ENCODE data around the gene CNNM3. TPM values are rescaled to one million over a fixed set of nuclear protein-coding genes. Genes with fewer than 3 reads are reported as not detected.

The CNNM3 gene
- total RNA-seq, 2 experiments from 2014 or later, result 28.0 to 30.5 TPM

DNA sequence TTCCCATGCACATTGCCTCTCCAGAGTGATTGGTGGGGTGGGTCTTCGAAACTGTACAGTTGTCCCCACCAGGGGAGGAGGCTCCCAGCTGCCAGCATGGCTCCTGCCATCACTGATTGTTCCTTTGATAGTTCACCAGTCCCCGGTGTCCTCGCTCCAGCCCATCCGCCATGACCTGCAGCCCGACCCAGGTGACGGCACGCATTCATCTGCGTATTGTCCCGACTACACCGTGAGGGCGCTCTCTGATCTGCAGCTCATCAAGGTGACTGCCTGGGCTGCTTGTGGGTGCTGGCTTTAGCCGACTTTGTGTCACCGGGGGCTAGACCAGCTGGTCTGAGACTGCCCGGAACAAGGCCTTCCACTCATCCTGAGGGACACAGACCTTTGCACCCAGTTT is 12.4 kb downstream of the CNNM3 start:
- no peak overlapping the region for H3K4me3 Mint-ChIP-seq

DNA sequence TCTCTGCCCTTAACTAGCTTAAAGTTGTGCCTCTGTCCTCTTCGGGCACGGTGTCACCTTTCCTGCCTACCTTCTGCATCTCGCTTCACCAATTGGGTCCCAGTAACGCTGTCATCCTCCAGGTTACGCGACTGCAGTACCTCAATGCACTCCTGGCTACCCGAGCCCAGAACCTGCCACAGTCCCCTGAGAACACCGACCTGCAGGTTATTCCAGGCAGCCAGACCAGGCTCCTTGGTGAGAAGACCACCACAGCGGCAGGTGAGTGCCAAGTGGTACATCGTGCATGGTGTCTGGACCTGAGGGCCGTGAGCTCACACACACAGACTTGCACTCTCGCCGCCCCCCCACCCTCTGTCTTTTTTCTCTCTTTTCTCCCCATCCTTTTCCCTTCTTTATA is 12.8 kb downstream of the CNNM3 start:
- H3K27ac Mint-ChIP-seq, result no peak overlapping the region
- H3K9me3 Mint-ChIP-seq (ENCODE audit: low read depth), result no peaks in the 10 kb centered on the region
- H3K36me3 Mint-ChIP-seq, result peaks cover 21% of the 10 kb centered on the region
- no peaks in the 10 kb centered on the region for H3K4me1 Mint-ChIP-seq
- no peak for ATAC-seq
- no peak for DNase-seq
- CTCF ChIA-PET, result interaction anchor here (1.5 kb wide), 1 partner anchor 122 kb away, joined by 4 read pairs; no protein-coding TSS in a partner anchor
- no peaks in the 10 kb centered on the region for H3K27me3 Mint-ChIP-seq
- no peak overlapping the region for H3K4me3 Mint-ChIP-seq

More for the DNA sequence above, 12.4 kb downstream of the CNNM3 start:
- CTCF ChIA-PET, result interaction anchor here (1.5 kb wide), 1 partner anchor 123 kb away, joined by 4 read pairs; no protein-coding TSS in a partner anchor
- peaks cover 19% of the 10 kb centered on the region for H3K36me3 Mint-ChIP-seq
- H3K4me1 Mint-ChIP-seq, result no peaks in the 10 kb centered on the region
- H3K27me3 Mint-ChIP-seq, result no peaks in the 10 kb centered on the region
- H3K9me3 Mint-ChIP-seq (ENCODE audit: low read depth), result no peaks in the 10 kb centered on the region
- ATAC-seq (no peak), DNase-seq (no peak)
- H3K27ac Mint-ChIP-seq, result no peak overlapping the region

DNA sequence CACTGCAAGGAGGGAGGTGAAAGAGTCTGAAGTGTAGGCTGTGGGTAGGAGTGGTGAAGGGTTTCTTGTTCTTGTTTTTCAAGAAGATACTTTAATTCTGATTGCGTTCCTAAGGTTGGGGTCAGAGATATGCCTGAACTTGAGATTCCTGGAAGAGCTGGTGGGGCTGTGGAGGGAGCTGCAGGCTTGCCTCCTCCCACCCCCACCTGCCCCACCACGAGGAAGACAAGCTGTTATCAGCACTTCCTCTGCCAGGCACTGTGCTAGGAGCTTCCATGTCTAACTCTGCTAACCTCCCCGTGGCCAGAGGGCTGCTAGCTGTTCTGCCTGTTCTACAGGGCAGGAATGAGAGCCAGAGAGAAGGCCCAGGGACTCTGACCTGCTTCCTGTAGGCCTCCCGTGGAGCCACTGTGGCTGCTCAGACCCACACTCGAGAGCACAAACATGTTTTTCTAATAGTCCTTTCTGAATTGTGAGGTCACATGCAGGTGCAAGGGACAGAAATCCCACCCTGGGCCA is 14.0 kb downstream of the CNNM3 start:
- Mint-ChIP-seq H3K4me3 (no peak overlapping the region), H3K27me3 (no peaks in the 10 kb centered on the region), H3K4me1 (no peaks in the 10 kb centered on the region), H3K9me3 (ENCODE audit: low read depth) (no peaks in the 10 kb centered on the region), H3K36me3 (peaks cover 25% of the 10 kb centered on the region), H3K27ac (peak overlapping the region; percentile 30)
- DNase-seq (no peak), ATAC-seq (no peak)
- CTCF ChIA-PET, result no interaction called here

DNA sequence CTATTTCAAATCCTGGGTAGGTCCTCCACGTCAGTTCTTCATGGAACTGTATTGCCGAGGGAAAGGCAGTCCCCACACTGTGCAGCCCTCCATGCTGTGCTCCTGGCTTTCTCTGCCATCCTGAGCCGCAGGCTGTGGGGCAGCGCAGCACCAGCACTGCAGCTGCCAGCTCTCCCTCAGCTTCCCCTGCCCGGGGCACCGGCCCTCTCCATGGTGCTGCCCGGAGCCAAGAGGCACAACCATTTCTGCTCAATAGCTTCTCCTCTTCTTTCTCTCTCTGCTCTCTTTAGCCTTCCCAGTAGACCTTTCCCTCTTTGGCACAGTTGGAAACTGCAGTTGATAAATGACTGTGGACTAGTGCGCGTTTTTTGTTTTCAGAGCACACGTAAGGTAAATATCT is 15.6 kb downstream of the CNNM3 start:
- Mint-ChIP-seq H3K36me3 (peaks cover 27% of the 10 kb centered on the region), H3K9me3 (ENCODE audit: low read depth) (no peaks in the 10 kb centered on the region), H3K4me3 (no peak overlapping the region), H3K27me3 (no peaks in the 10 kb centered on the region), H3K4me1 (no peaks in the 10 kb centered on the region), H3K27ac (no peak overlapping the region)
- ATAC-seq (no peak), DNase-seq (no peak)
- CTCF ChIA-PET, result no interaction called here

DNA sequence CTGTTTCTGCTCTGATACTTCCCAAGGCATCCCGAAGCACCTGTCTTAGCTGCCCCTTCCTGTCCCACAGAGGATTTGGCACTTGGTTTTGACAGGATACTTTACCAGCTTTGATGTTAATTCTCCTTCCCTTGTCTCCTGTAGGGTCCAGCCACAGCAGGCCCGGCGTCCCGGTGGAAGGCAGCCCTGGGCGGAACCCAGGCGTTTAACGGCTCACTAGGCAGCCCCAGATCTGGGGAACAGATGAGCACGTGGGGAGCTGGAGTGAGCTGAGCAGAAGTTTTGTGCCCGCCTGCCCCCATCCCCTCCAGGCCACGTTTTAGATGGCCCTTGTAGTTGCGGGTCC is 16.3 kb downstream of the CNNM3 start:
- H3K4me1 Mint-ChIP-seq, result no peaks in the 10 kb centered on the region
- H3K9me3 Mint-ChIP-seq (ENCODE audit: low read depth), result no peaks in the 10 kb centered on the region
- no peak for DNase-seq
- no peak overlapping the region for H3K27ac Mint-ChIP-seq
- no peak overlapping the region for H3K4me3 Mint-ChIP-seq
- CTCF ChIA-PET, result interaction anchor here (0.6 kb wide), 1 partner anchor 559 kb away, joined by 3 read pairs; no protein-coding TSS in a partner anchor
- H3K36me3 Mint-ChIP-seq, result peaks cover 28% of the 10 kb centered on the region
- H3K27me3 Mint-ChIP-seq, result no peaks in the 10 kb centered on the region
- no peak for ATAC-seq

DNA sequence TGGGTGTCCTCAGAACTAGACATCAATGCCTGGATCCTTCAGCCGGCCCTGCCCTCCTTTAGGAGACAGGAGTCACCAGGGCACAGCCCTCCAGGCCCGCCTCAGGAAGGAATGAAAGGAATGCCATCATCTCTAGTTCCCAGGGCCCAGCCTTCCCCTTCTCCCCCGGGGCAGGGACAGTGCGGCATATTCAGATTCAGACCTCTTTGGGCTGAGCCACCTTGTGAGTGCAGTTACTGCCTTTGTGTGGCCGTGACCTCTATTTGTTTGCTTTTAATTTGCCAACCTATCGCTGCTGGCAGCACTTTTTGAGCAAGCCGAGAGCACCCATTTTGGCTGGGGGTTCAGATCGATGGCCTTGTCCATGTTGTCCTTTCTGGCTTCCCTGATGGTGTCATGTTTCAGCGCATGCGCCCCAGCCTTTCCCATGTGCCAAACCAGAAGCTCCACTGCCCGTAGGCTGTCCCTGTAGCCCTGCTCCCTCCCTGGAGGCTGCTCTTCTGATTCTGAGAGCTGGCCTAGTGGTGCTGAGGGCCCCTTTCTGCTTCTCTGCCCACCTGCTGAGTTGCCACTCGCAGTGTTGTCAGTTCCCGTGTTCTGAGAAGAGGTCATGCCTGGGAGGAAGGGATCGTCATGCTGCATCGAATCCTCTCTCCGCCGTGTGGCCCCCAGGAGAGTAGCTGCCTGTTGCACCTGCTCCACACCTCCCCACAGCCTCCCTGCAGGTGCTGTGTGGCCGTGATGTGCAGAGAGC is 16.9 kb downstream of the CNNM3 start:
- no peaks in the 10 kb centered on the region for H3K27me3 Mint-ChIP-seq
- H3K9me3 Mint-ChIP-seq (ENCODE audit: low read depth), result no peaks in the 10 kb centered on the region
- no peaks in the 10 kb centered on the region for H3K4me1 Mint-ChIP-seq
- no peak overlapping the region for H3K27ac Mint-ChIP-seq
- no peak overlapping the region for H3K4me3 Mint-ChIP-seq
- CTCF ChIA-PET, result interaction anchor here (0.6 kb wide), 1 partner anchor 559 kb away, joined by 3 read pairs; no protein-coding TSS in a partner anchor
- DNase-seq (no peak), ATAC-seq (no peak)
- peaks cover 27% of the 10 kb centered on the region for H3K36me3 Mint-ChIP-seq

DNA sequence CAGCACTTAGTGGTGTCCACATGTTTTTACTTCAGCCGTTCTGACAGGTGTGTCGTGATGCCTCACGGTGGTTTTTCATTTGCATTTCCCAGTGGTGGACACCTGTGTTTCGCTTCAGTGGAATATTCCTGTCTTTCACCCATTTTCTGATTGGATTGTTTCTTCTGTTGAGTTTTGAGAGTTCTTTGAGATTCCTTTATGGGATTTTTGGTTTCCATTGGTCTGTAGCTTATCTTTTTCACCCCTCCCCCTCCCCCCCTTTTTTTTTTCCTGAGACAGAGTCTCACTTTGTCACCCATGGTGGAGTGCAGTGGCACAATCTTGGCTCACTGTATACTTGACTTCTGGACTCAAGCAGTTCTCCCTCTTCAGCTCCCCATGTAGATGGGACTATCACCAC is 19.8 kb downstream of the CNNM3 start:
- H3K9me3 Mint-ChIP-seq (ENCODE audit: low read depth), result no peaks in the 10 kb centered on the region
- peaks cover 16% of the 10 kb centered on the region for H3K4me1 Mint-ChIP-seq
- H3K27ac Mint-ChIP-seq, result no peak overlapping the region
- no peak overlapping the region for H3K4me3 Mint-ChIP-seq
- no peak for DNase-seq
- H3K27me3 Mint-ChIP-seq, result no peaks in the 10 kb centered on the region
- no peak for ATAC-seq
- CTCF ChIA-PET, result no interaction called here
- peaks cover 21% of the 10 kb centered on the region for H3K36me3 Mint-ChIP-seq

DNA sequence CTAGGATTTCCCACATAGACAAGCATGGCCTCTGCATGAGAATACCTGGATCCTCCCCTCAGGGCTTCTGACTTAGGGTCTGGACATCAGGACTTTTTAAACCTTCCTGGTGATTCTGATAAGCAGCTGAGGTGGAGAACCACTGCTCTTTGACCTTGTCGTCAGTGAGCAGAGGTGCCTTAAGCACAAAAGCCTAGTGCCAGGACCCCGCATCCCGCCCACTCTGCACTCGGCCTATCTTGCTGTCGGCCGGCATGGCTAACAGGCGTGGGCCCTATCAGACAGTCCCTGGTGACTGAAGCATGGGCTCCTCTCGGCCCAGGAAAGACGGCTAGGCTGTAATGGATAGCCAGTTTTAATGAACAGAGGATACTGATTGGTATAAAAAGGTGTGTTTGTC is 21.5 kb downstream of the CNNM3 start:
- H3K4me1 Mint-ChIP-seq, result peaks cover 18% of the 10 kb centered on the region
- no peak overlapping the region for H3K27ac Mint-ChIP-seq
- no peak for ATAC-seq
- no peak for DNase-seq
- CTCF ChIA-PET, result interaction anchor here (0.6 kb wide), 1 partner anchor 33 kb away, joined by 3 read pairs; no protein-coding TSS in a partner anchor
- no peaks in the 10 kb centered on the region for H3K27me3 Mint-ChIP-seq
- H3K4me3 Mint-ChIP-seq, result no peak overlapping the region
- H3K36me3 Mint-ChIP-seq, result peaks cover 19% of the 10 kb centered on the region
- H3K9me3 Mint-ChIP-seq (ENCODE audit: low read depth), result no peaks in the 10 kb centered on the region

DNA sequence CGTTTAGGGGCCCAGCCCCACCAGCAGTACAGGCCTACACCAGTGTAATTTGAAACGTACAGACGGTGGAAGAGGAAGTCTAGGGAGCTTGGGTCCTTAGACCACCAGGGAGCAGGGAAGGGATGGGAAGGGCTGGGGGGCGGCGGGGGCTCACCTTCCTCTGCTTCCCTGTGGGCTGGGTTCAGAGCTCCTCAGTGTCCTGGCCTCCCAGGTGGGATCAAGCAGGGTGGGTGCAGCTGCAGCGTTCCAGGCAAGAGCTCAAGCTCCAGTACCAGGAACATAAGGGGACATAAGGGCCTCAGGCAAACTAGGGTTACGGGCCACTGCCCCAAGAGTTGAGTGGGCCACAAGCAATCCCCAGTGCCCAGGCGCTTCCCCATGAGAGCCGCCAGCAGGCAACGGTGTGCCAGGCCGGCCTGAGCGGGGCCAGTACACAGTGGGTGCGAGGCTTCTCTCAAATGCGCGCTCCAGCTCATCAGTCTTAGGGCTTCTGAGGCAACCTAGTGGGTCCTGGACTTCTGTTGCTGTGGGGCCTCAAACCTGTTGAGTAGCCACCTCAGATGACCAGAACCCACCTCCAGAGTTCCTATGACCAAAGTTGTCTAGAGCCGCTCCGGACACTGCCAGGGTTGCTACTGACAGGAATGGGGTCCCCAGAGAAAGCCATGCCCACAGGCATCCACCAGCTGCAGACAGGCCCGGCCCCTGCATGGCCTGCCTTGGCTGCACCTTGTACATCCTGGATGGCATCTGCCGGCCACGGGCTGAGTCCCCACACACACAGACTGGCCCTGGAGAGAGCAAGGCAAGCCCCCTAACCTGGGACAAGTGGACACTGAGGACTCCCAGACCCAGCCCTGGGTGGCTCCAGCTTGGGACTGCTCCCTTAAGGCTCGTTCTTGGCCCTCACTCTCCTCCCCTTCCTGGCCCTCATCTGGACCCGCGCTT is 22.6 kb downstream of the CNNM3 start:
- Mint-ChIP-seq H3K27ac (peak overlapping the region; percentile 81), H3K4me1 (peaks cover 22% of the 10 kb centered on the region), H3K27me3 (no peaks in the 10 kb centered on the region), H3K4me3 (no peak overlapping the region), H3K36me3 (peaks cover 15% of the 10 kb centered on the region), H3K9me3 (ENCODE audit: low read depth) (no peaks in the 10 kb centered on the region)
- no peak for ATAC-seq
- no peak for DNase-seq
- CTCF ChIA-PET, result interaction anchor here (2.4 kb wide), 1 partner anchor 19 kb away, joined by 15 read pairs; the partner anchor contains the start of gene ANKRD39

DNA sequence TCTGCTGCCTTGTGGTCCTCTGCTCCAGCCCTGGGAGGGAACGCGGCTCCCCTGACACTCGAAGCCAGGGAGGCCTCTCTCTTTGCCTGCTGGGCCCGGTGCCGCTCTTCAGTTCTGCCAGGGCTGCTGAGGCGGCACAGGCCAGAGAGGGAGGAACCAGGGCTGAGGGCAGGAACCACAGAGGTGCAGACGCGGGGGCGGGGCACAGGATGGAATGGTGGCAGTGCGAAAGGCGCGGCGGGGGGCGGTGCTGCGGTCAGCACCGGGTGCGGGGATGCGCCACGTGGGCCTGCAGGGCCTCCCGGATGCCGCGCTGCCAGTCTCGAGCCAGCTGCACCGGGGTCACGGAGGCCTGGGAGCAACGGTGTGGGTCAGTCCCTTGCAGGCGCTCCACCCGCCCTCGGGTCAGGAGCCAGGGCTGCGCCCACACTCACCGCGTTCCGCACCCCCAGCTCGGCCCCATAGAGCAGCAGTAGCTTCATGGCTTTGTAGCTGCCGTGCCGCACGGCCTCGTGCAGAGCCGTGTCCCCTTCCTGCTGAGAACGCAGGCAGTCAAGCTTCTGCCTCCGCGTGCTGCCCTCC is 23.3 kb downstream of the CNNM3 start:
- Mint-ChIP-seq H3K9me3 (ENCODE audit: low read depth) (no peaks in the 10 kb centered on the region), H3K4me3 (no peak overlapping the region), H3K4me1 (peaks cover 22% of the 10 kb centered on the region), H3K27me3 (no peaks in the 10 kb centered on the region), H3K36me3 (peaks cover 15% of the 10 kb centered on the region), H3K27ac (peak overlapping the region; percentile 81)
- DNase-seq (peak; percentile 88), ATAC-seq (peak; percentile 91)
- CTCF ChIA-PET, result interaction anchor here (0.7 to 2.4 kb wide), 4 partner anchors 18 to 117 kb away, joined by 3 to 15 read pairs (median 3); partner anchors contain the start of gene ANKRD39

DNA sequence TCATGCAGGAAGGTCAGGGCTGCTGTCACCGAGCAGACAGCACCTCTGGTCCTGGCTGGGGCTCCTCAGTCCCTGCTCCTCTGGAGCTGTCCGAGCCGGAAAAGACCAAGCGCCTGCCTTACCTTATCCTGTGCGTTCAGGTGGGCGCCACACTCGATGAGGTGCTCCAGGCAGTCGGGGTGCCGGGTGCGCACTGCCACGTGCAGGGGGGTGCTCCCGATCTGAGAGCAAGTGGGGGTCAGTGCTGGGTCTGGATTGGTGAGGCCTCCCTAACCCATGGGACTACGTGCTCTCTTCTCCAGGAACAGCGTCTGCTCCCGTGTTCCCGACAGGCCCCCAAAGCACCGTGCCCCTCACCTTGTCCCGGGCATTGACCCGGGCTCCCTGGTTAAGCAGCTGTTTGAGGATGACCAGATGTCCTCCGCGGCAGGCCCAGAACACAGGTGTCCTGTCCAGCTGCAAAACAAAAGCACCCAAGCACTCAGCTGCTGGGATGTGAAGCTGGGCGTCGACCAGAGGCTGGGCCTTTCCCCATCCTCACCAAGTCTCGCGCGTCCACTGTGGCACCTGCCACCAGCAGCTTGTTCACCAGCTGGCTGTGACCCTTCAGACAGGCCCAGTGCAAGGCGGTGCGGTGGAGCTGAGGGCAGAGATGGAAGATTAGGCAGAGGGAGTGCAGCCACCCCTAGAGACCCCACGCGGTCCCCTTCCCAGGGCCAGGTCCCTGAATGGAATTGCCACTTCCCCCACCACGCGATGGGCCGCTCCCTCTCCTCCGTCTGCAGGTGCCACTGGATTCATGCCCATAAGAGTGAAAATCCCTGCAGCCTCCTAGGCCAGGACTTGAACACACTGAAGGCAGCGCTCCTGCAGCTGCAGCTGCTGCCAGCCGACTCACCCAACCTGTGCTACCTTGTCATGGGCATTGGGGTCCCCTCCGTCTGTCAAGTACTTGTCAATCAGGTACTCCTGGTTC is 24.1 kb downstream of the CNNM3 start:
- no peak overlapping the region for H3K4me3 Mint-ChIP-seq
- ATAC-seq, result no peak
- H3K9me3 Mint-ChIP-seq (ENCODE audit: low read depth), result no peaks in the 10 kb centered on the region
- peaks cover 14% of the 10 kb centered on the region for H3K36me3 Mint-ChIP-seq
- H3K27me3 Mint-ChIP-seq, result no peaks in the 10 kb centered on the region
- H3K27ac Mint-ChIP-seq, result peak overlapping the region; percentile 32
- H3K4me1 Mint-ChIP-seq, result peaks cover 22% of the 10 kb centered on the region
- CTCF ChIA-PET, result interaction anchor here (0.7 to 2.4 kb wide), 4 partner anchors 18 to 116 kb away, joined by 3 to 15 read pairs (median 3); partner anchors contain the start of gene ANKRD39
- DNase-seq, result no peak
